HEK293 (cell line): ENCODE measurements around the gene ROR2.

ENCODE experiments used
- CTCF ChIP-seq: fragments of 450-650 bp; formaldehyde crosslinking; IDR thresholded peaks from 2 replicates; pipeline ENCODE4 v1.5.1; 2016; ENCODE audit warnings: missing biosample characterization, missing genetic modification characterization
- SETDB1 ChIP-seq: IDR thresholded peaks from one replicate; pipeline ENCODE4 v1.6.1; 2017; ENCODE audit warnings: mild to moderate bottlenecking, low read length, moderate library complexity, mixed read lengths; ENCODE audit not compliant: insufficient read length
- ZBTB1 ChIP-seq: fragments of 450-650 bp; formaldehyde crosslinking; IDR thresholded peaks from 2 replicates; pipeline ENCODE4 v1.5.1; 2016; ENCODE audit warnings: missing biosample characterization, missing genetic modification characterization
- ZNF112 ChIP-seq: fragments of 450-650 bp; formaldehyde crosslinking; IDR thresholded peaks from 2 replicates; pipeline ENCODE4 v1.5.0; 2017; ENCODE audit warnings: missing biosample characterization, missing genetic modification characterization
- ZNF184 ChIP-seq: fragments of 450-650 bp; IDR thresholded peaks from 2 replicates; pipeline ENCODE4 v1.5.1; 2018; ENCODE audit warnings: missing biosample characterization, mild to moderate bottlenecking, missing genetic modification characterization
- ZNF302 ChIP-seq: fragments of 450-650 bp; formaldehyde crosslinking; IDR thresholded peaks from 2 replicates; pipeline ENCODE4 v1.5.1; 2016; ENCODE audit warnings: missing biosample characterization, missing genetic modification characterization, low read depth
- ZNF473 ChIP-seq: fragments of 450-650 bp; formaldehyde crosslinking; IDR thresholded peaks from 2 replicates; pipeline ENCODE4 v1.5.1; 2017; ENCODE audit warnings: missing biosample characterization, missing genetic modification characterization
- ZNF558 ChIP-seq: fragments of 450-650 bp; formaldehyde crosslinking; IDR thresholded peaks from 2 replicates; pipeline ENCODE4 v1.5.1; 2016; ENCODE audit warnings: missing biosample characterization, missing genetic modification characterization
- ZNF621 ChIP-seq: fragments of 450-650 bp; formaldehyde crosslinking; IDR thresholded peaks from 2 replicates; pipeline ENCODE4 v1.5.1; 2017; ENCODE audit warnings: missing biosample characterization, missing genetic modification characterization

- TF ChIP-seq ZNF302 (tag by site-specific recombination) (no peak), ZNF621 (tag by site-specific recombination) (no peak), SETDB1 (no peak), CTCF (tag by site-specific recombination) (no peak), ZNF473 (no peak), ZNF112 (tag by site-specific recombination) (no peak), ZNF558 (no peak), ZBTB1 (no peak), ZNF184 (no peak)
Measured at GRCh38 chr9:91578911-91579310, 371.1 kb downstream of the ROR2 start.
